VCaP (cell line): Measurements from ENCODE around the gene MRPL37.

ENCODE experiments used
- H3K27ac ChIP-seq: fragments of 450-650 bp; 2 replicates; pipeline ENCODE4 v1.5.1; 2017
- CTCF ChIP-seq: fragments of 450-650 bp; conservative IDR thresholded peaks from 2 replicates; pipeline ENCODE4 v1.5.1; 2017; ENCODE audit warnings: mild to moderate bottlenecking, moderate library complexity

MRPL37 gene

GRCh38 chr1:54254055-54254454 is 54.1 kb downstream of the MRPL37 start:
- H3K27ac ChIP-seq = peak overlapping the region; percentile 9; the same call in 1 of the 2 replicates

GRCh38 chr1:54255026-54255702 is 55.2 kb downstream of the MRPL37 start:
- TF ChIP-seq CTCF = no peak
- H3K27ac ChIP-seq = no peak overlapping the region

More at GRCh38 chr1:54254055-54254454, 54.1 kb downstream of the MRPL37 start:
- TF ChIP-seq CTCF = no peak

DNA sequence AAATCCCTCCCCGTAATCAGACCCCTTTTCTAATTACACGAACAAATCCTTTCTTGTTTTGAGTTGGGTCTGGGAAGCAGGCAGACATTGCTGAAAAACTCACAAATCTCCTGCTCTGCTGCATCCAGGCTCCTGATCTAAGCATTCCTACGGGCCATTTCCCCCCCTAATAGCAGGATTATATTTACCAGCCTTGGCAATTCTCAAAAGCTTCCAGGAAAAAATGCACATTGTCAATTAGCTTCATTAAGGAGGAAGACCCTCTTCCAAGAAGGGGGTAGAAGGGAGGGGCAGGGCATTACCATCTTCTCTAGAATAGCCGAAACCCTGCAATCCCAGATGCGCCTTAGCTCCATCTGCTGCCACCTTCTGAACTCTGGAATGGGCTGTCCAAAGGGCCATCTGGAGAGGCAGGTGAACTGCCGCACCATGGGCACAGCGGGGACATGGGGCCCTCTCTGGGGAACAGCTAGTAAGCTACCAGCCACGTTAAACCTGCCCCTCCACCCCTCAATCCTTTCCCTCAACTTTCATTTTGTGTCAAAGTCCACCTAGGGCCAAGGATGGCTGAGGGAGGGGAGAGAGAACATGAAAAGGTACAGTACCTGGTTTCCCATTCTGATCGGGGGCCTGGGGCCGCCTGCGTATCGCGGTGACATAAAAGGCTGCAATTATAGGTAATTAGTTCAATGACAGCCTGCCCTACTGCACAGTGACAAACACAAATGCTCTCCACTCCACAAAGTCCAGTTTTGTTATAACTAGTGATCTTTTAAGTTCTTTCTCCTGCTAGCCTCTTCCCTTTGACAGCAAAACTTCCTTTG is 56.8 kb downstream of the MRPL37 start:
- no peak overlapping the region for H3K27ac ChIP-seq
- no peak for TF ChIP-seq CTCF

DNA sequence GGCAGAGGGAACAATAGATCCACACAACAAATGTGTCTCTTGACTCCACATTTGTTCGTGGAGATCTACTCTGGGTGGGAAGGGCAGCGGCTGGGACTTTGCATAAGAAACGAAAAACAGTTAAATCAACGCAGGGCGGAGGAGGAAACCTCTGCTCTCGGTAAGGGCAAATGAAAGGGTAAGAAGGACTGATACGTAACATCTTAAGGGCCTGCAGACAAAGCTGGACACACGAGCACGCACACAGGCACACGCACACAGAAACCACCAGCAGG is 57.3 kb downstream of the MRPL37 start:
- no peak overlapping the region for H3K27ac ChIP-seq
- no peak for TF ChIP-seq CTCF

GRCh38 chr1:54257876-54258275 is 57.9 kb downstream of the MRPL37 start:
- TF ChIP-seq CTCF = no peak
- H3K27ac ChIP-seq = no peak overlapping the region

- TF ChIP-seq CTCF = no peak
- no peak overlapping the region for H3K27ac ChIP-seq
These were observed 59.7 kb downstream of the MRPL37 start for GRCh38 chr1:54259546-54260140.

DNA sequence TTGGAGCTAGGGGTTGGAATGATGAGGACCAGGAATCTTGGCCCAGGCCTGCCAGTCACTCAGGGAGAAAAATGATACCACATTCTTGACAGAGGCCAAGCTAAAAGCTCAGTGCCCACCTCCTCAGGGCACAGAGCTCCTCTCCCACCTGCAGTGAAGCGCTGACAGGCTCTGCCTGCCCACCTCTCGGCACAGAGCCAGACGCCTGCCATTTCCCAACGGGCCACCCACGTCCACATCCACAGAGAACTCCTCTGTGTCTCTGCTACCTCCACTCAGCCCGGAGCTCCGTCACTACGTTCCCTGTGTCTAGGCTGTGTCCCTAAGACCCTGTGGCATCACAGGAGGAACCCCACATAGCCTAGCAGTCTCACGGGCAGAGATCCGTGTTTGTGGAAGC is 60.8 kb downstream of the MRPL37 start:
- no peak overlapping the region for H3K27ac ChIP-seq
- TF ChIP-seq CTCF = no peak
